HG02623 (cell line): ENCODE measurements around the gene ZSWIM2.
"Not testable (repeated sequence)": the region's sequence is repeated elsewhere in the genome, so short reads cannot be mapped to it uniquely, and the experiment has no call there.

Experiments used
- ATAC-seq: cut with Tn5 transposase; IDR thresholded peaks from one replicate; pipeline ENCODE4 v1.9.1; 2021; ENCODE audit warnings: moderate library complexity; ENCODE audit not compliant: unreplicated experiment

Gene ZSWIM2

GRCh38 chr2:186852508-186852907 lies 3.5 kb upstream of the ZSWIM2 start:
- no peak for ATAC-seq

- ATAC-seq: no peak
Observed at GRCh38 chr2:186842373-186842772, 6.6 kb downstream of the ZSWIM2 start.

- no peak for ATAC-seq
Observed at GRCh38 chr2:186841940-186842339, 7.0 kb downstream of the ZSWIM2 start.

- no peak for ATAC-seq
Observed at GRCh38 chr2:186835628-186836027, 13.3 kb downstream of the ZSWIM2 start.

- no peak for ATAC-seq
Observed at GRCh38 chr2:186827862-186828492, 21.0 kb downstream of the ZSWIM2 start.

GRCh38 chr2:186827411-186827810 lies 21.6 kb downstream of the ZSWIM2 start:
- no peak for ATAC-seq

- ATAC-seq: no peak
Observed at GRCh38 chr2:186822323-186822722, 26.6 kb downstream of the ZSWIM2 start.

GRCh38 chr2:186820303-186820702 lies 28.7 kb downstream of the ZSWIM2 start:
- no peak for ATAC-seq

GRCh38 chr2:186811760-186812159 lies 37.2 kb downstream of the ZSWIM2 start:
- ATAC-seq: not testable (repeated sequence)

- no peak for ATAC-seq
Observed at GRCh38 chr2:186806591-186806990, 42.4 kb downstream of the ZSWIM2 start.

GRCh38 chr2:186798604-186799003 lies 50.4 kb downstream of the ZSWIM2 start:
- not testable (repeated sequence) for ATAC-seq

- no peak for ATAC-seq
Observed at GRCh38 chr2:186784930-186785329, 64.0 kb downstream of the ZSWIM2 start.

GRCh38 chr2:186783254-186783653 lies 65.7 kb downstream of the ZSWIM2 start:
- ATAC-seq: no peak

- ATAC-seq: no peak
Observed at GRCh38 chr2:186780701-186781316, 68.2 kb downstream of the ZSWIM2 start.
